SK-N-SH (cell line): ENCODE measurements around the gene GDPD1.

Experiments
- ELF1 ChIP-seq: IDR thresholded peaks from 2 replicates; pipeline ENCODE4 v1.4.0; 2012
- EZH2phosphoT487 ChIP-seq: fragments of 200-600 bp; sonication (generic); IDR thresholded peaks from 2 replicates; pipeline ENCODE4 v1.6.1; 2017; ENCODE audit warnings: low read depth, mixed run types, mild to moderate bottlenecking, antibody characterized with exemption, moderate library complexity, borderline replicate concordance
- FOXM1 ChIP-seq: IDR thresholded peaks from 2 replicates; pipeline ENCODE4 v1.4.0; 2012; ENCODE audit warnings: low read depth, mild to moderate bottlenecking
- MXI1 ChIP-seq: IDR thresholded peaks from 2 replicates; pipeline ENCODE4 v1.6.1; 2012; ENCODE audit warnings: mild to moderate bottlenecking, low read depth, low read length, improper control_type of control experiment
- RFX5 ChIP-seq: IDR thresholded peaks from 2 replicates; pipeline ENCODE4 v1.6.1; 2012; ENCODE audit warnings: mild to moderate bottlenecking, improper control_type of control experiment, low read length
- TF ChIP-seq, protein P1 (sequence below): IDR thresholded peaks from 2 replicates; pipeline ENCODE4 v1.4.0; 2012; ENCODE audit warnings: low read depth
- TF ChIP-seq, protein P2 (sequence below): fragments of 200-600 bp; sonication (generic); IDR thresholded peaks from 2 replicates; pipeline ENCODE4 v1.6.1; 2017; ENCODE audit warnings: antibody characterized with exemption, mild to moderate bottlenecking, moderate library complexity
- TF ChIP-seq, protein P3 (sequence below): IDR thresholded peaks from 2 replicates; pipeline ENCODE4 v1.6.1; 2012; ENCODE audit warnings: mild to moderate bottlenecking, low read depth, low read length, moderate library complexity
- TF ChIP-seq, protein P4 (sequence below): fragments of 150-350 bp; IDR thresholded peaks from 2 replicates; pipeline ENCODE4 v1.6.1; 2016; ENCODE audit warnings: mild to moderate bottlenecking, low read depth, low read length
- TF ChIP-seq, protein P5 (sequence below): fragments of 150-350 bp; IDR thresholded peaks from 2 replicates; pipeline ENCODE4 v1.6.1; 2017; ENCODE audit warnings: antibody characterized with exemption, low read length, low read depth, borderline replicate concordance

DNA sequence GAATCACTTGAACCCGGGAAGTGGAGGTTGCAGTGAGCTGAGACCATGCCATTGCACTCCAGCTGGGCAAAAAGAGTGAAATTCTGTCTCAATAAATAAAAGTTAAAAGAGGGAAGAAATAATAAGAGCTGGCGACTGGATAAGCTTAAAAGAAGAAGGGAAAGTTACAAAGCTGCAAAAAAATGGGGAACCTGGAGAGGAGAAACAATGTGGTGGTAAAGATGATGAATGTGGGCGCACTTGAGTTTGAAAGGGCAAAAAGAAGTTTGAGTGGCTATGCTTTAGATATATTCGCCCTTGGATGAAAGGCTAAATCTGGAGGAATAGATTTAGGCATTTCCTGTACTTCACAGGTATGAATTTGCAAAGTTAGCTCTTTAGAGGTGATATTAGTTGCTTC is 58.1 kb downstream of the GDPD1 start:
- TF ChIP-seq, protein P1, sequence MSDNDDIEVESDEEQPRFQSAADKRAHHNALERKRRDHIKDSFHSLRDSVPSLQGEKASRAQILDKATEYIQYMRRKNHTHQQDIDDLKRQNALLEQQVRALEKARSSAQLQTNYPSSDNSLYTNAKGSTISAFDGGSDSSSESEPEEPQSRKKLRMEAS = no peak
- no peak for TF ChIP-seq ELF1
- TF ChIP-seq, protein P2, sequence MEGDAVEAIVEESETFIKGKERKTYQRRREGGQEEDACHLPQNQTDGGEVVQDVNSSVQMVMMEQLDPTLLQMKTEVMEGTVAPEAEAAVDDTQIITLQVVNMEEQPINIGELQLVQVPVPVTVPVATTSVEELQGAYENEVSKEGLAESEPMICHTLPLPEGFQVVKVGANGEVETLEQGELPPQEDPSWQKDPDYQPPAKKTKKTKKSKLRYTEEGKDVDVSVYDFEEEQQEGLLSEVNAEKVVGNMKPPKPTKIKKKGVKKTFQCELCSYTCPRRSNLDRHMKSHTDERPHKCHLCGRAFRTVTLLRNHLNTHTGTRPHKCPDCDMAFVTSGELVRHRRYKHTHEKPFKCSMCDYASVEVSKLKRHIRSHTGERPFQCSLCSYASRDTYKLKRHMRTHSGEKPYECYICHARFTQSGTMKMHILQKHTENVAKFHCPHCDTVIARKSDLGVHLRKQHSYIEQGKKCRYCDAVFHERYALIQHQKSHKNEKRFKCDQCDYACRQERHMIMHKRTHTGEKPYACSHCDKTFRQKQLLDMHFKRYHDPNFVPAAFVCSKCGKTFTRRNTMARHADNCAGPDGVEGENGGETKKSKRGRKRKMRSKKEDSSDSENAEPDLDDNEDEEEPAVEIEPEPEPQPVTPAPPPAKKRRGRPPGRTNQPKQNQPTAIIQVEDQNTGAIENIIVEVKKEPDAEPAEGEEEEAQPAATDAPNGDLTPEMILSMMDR = no peak
- TF ChIP-seq MXI1 = no peak
- no peak for TF ChIP-seq FOXM1
- TF ChIP-seq, protein P3, sequence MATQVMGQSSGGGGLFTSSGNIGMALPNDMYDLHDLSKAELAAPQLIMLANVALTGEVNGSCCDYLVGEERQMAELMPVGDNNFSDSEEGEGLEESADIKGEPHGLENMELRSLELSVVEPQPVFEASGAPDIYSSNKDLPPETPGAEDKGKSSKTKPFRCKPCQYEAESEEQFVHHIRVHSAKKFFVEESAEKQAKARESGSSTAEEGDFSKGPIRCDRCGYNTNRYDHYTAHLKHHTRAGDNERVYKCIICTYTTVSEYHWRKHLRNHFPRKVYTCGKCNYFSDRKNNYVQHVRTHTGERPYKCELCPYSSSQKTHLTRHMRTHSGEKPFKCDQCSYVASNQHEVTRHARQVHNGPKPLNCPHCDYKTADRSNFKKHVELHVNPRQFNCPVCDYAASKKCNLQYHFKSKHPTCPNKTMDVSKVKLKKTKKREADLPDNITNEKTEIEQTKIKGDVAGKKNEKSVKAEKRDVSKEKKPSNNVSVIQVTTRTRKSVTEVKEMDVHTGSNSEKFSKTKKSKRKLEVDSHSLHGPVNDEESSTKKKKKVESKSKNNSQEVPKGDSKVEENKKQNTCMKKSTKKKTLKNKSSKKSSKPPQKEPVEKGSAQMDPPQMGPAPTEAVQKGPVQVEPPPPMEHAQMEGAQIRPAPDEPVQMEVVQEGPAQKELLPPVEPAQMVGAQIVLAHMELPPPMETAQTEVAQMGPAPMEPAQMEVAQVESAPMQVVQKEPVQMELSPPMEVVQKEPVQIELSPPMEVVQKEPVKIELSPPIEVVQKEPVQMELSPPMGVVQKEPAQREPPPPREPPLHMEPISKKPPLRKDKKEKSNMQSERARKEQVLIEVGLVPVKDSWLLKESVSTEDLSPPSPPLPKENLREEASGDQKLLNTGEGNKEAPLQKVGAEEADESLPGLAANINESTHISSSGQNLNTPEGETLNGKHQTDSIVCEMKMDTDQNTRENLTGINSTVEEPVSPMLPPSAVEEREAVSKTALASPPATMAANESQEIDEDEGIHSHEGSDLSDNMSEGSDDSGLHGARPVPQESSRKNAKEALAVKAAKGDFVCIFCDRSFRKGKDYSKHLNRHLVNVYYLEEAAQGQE = no peak
- no peak for TF ChIP-seq EZH2phosphoT487
- TF ChIP-seq, protein P4, sequence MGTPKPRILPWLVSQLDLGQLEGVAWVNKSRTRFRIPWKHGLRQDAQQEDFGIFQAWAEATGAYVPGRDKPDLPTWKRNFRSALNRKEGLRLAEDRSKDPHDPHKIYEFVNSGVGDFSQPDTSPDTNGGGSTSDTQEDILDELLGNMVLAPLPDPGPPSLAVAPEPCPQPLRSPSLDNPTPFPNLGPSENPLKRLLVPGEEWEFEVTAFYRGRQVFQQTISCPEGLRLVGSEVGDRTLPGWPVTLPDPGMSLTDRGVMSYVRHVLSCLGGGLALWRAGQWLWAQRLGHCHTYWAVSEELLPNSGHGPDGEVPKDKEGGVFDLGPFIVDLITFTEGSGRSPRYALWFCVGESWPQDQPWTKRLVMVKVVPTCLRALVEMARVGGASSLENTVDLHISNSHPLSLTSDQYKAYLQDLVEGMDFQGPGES = no peak
- TF ChIP-seq, protein P5, sequence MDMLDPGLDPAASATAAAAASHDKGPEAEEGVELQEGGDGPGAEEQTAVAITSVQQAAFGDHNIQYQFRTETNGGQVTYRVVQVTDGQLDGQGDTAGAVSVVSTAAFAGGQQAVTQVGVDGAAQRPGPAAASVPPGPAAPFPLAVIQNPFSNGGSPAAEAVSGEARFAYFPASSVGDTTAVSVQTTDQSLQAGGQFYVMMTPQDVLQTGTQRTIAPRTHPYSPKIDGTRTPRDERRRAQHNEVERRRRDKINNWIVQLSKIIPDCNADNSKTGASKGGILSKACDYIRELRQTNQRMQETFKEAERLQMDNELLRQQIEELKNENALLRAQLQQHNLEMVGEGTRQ = no peak
- TF ChIP-seq RFX5 = no peak
